ENCODE data around the gene AARSD1.

DNA sequence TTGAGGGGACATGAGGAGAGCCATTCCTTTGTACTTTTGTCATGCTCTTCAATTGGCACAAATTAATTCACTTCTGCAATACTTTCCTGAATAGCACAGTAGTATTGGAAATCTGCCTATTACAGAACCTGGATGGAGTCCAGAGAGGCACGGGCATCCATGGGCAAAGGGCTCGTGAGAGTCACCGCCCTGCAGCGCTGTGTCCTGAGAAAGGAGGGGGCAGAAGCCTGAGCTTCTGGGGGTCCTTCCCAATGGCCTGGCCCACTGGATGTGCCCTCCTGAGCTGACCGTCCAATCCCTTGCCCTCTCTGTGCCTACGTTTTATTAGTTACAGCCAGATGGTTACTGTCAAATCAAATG is 60.2 kb downstream of the AARSD1 start:
- TF ChIP-seq CTCF (IDR thresholded peaks at IDR 0.05 in 8 of 11, conservative IDR thresholded peaks at IDR 0.05 in 3 of 11) (no peak), POLR2A (IDR thresholded peaks at IDR 0.05) (no peak), POLR2AphosphoS5 (IDR thresholded peaks at IDR 0.05) (no peak)
